HG03060 (cell line): ENCODE measurements around the gene OR6B2.
"Not testable (repeated sequence)": the region's sequence is repeated elsewhere in the genome, so short reads cannot be mapped to it uniquely, and the experiment has no call there.

Experiments used
- ATAC-seq: cut with Tn5 transposase; IDR thresholded peaks from one replicate; pipeline ENCODE4 v1.9.1; 2021; ENCODE audit warnings: low read depth, moderate number of reproducible peaks; ENCODE audit not compliant: unreplicated experiment

Gene OR6B2

DNA sequence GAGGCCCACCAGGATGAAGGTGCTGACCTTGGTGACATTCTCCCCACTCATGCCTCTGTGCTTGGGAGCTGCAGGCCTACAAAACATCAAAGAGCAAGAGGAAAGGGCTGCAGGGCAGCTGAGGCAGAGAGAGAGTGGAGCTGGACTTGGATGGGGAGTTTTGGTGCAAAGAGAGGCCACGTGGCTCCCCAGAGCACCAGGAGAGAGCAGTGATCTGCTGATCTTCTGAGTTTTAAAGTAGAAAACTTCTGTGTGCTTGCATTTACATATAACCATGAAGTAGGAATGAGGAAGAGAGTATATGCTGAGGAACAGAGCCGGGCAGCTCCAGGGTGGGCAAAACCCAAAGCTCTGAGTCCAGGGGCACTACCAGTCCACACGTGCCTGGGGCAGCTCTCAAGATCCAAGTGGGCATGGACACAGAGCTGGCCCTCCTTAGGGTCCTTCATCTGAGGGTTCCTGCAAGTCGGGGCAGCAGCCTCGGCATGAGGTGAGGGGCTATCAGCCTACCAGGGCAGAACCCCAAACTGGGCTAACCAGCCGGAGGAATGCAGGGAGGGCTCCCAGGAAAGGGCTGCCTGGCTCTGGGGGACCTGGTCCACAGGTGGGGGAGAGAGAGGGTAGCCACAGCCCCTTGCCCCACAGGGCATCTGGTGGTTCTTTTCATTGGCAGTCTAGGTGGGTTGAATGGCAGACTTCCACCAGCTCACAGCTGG, at the start of gene OR6B2:
Gene OR6B2 (minus strand): TSS at position 51 of the 716 bp plus-strand sequence. CDS start 0 bp downstream, at position 51.
- no peak for ATAC-seq

DNA sequence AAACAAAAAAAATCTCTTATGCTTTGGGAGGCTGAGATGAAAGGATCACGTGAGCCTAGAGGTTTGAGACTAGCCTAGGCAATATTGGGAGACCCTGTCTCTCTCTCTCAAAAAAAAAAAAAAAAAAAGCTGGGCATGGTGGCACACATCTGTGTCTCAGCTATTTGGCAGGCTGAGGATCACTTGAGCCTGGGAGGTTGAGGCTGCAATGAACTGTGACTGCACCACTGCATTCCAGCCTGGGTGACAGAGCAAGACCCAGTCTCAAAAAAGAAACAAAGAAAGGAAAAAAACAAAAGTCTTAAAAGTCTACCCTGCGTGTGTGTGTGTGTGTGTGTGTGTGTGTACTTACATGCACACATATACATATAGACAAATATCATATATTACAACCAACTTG, 48.4 kb upstream of the OR6B2 start:
- no peak for ATAC-seq

DNA sequence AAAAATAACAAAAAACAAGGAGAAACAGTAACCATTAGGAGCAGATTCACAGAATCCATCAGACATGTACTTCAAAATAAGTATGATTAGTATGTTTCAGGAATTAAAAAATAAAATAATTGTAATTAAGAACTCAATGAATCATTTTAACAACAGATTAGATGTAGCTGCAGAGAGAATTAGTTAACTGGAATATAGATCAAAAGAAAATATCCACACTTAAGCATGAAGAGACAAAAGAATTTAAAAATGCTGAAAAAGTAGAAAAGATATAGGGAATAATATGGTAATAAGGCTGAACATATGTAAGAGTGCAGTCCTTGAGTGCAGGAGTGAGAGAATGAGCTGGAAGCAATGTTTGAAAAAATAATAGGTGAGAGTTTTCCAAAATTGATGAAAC, 47.2 kb upstream of the OR6B2 start:
- no peak for ATAC-seq

DNA sequence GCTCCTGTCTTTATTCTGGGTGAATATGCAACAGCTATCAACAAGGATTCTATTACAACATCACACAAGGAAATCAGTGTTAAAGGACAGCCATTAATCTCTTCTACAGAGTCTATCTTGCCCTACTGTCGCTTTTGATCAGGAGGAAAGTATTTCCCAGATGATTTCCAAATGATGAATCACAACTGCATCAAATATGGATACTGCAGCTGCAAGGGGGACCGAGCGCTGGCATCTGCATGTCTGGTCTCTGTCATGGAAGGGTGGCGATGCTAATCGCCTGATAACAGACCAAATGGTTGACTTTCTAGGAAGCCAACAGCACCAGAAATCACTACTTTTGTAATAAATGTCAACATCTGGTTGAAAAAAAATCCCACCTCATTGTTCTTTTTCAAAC, 44.3 kb upstream of the OR6B2 start:
- no peak for ATAC-seq

DNA sequence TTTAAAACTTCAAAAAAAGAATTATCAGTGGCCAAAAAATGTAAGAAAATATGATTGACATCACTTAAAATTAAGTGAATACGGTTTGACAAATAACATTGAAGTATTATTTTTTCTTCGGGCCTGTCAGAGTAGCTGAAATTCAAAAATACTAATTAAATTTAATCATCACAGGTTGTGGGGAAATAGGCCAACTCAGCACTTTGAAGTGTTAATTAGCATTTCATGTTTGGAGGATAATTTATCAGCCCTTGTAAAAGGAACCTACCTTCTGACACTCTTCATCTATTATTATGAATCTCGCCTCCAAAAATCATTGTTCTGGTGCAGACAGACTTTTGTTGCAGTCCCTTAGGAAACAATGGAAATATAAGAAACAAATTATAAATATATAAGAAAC, 40.7 kb upstream of the OR6B2 start:
- ATAC-seq = no peak

DNA sequence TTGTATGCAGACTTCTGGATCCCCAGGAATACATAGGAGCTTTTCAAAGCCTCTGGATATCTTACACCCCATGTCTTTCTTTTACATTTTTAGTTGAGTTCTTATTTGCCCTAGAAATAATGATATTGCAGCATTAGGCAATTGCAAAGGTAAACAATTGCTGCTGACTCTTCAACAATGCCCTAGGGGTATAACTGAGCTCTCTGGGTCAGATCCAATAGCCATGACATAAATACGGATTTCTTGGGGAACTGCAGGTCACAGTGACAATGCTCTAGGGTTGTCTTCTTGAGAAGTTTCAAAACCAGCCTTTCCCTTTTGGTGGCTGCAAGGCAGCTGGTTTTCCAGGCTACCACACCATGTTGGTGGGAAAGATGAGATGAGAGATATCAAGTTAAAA, 39.6 kb upstream of the OR6B2 start:
- ATAC-seq = no peak

DNA sequence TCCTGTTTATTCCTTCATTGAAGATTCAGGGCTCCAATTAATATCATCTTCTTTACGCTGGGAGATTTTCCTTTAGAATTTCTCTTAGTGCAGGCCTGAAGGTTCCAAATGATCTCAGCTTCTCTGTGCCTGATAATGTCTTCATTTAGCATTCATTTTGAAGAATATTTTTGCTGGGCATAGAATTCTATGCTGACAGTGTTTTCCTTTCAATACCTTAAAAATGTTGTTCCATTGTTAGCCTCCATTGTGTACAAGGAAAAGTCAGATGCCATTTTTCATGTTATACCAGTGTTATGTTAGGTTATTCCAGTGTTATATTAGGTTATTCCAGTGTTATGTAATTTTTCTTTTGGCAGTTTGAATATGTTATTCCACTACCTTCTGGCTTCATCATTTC, 38.0 kb upstream of the OR6B2 start:
- no peak for ATAC-seq

DNA sequence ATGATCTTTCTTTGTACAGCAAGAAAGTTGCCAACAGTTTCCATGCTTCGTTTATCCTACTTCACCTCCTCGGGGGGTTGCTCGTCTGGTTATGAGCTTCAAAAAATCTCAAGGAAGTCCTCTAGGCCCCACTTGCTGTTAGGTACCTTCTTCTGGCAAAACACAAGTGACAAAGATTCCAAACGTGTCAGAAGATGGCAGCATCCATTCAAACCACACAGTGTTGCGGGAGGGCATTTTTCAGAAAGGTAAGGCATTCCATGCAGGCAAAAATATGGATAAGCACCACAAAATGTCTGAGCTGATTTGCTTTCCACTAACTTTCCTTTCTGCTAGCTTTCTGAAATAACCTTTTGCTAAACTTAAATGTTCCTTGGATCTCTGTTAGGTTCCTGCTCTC, 36.3 kb upstream of the OR6B2 start:
- no peak for ATAC-seq

DNA sequence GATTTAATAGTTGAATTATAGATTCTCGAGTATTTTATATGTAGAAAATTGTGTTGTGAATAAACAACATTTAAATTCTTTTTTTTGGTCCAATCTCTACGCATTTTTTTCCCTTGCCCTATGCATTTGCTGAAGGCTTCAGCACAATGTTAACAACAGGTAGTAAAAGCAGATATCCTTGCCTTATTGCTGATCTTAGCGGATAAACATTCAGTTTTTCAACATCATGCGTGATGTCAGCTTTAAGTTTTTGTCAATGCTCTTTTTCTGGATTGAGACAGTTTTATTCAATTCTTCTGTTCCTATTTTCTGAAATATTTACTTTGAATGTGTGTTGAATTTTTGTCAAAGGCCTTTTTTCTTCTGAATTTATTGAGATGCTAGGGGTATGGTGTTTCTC, 34.7 kb upstream of the OR6B2 start:
- ATAC-seq = no peak

DNA sequence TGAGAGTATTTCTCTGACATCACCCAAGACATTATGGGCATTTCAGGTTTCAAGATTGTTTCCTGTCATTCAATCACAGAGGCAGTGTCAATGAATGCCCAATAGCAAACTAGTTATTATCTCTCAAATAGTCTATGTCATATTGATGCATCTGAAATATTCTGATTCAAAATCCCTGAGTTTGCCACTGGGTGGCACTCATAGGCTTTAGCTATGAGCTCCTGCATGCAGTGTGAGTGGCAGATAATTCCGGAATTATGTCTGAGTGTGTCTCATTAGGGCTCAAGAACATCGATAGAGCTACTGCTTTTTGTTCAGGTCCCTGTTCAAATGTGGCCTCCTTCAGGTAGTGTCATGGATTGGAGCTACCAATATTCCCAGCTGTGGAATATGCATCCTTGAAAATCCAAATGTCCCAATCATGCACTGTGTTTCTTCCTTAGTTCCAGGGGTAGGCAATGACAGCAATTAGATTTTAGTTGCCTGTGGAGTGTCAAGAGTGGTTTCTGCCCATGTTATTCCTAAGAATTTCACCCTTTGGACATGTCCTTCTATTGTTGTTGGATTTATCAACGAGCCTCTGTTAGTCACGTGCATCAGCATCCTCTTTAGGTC, 30.9 kb upstream of the OR6B2 start:
- no peak for ATAC-seq

DNA sequence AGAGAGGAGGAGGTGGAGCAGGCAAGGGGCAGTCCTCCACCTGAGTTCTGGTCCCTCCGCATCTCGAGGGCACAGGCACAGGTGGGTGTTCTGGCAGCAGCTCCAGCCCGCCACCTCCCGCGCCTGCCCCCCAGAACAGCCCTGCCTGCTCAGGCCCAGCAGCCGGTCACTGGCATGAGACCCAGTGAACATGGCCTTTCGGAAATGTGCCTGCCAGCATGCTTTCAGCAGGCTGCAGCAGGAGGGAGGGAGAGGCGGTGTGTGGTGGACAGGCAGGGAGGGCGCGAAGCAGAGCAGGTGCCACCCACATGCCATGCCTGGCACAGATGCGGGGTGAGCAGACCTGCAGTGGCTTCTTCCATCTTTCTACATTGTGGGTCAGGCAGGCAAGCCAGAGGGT, 26.4 kb upstream of the OR6B2 start:
- ATAC-seq = no peak

DNA sequence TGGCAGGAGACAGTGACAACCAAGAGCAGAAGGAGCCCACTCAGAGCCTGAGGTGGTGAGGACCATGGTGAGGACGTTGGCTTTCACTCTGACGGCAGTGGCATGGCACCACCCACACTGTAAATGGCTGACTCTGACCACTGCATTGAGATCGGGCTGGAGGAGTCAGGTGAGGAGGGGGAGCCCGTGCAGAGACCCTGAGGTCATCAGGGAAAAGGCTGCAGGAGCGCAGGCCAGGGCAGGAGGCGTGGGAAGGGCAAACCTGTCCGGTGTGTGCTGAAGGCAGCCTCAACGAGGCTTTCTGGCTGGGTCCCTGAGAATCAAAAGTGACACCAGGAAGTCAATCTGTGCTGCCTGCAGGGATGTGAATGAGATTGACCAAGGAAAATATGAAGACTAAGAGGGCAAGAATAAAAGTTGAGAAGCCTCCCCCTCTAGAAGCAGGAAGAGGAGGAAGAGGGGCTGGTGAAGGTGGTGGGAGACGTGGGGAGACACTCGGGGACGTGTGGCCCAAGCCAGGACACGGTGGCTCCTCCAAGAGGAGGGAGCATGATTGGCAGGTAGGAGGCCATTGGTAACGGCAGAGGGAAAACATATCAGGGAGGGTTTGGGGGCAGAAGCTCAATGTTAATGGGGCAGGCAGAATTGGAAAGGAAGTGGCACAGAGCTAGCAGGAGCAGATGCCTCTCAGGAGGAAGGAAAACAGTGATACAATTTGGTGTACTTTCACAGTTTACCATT, 25.1 kb upstream of the OR6B2 start:
- ATAC-seq = no peak

DNA sequence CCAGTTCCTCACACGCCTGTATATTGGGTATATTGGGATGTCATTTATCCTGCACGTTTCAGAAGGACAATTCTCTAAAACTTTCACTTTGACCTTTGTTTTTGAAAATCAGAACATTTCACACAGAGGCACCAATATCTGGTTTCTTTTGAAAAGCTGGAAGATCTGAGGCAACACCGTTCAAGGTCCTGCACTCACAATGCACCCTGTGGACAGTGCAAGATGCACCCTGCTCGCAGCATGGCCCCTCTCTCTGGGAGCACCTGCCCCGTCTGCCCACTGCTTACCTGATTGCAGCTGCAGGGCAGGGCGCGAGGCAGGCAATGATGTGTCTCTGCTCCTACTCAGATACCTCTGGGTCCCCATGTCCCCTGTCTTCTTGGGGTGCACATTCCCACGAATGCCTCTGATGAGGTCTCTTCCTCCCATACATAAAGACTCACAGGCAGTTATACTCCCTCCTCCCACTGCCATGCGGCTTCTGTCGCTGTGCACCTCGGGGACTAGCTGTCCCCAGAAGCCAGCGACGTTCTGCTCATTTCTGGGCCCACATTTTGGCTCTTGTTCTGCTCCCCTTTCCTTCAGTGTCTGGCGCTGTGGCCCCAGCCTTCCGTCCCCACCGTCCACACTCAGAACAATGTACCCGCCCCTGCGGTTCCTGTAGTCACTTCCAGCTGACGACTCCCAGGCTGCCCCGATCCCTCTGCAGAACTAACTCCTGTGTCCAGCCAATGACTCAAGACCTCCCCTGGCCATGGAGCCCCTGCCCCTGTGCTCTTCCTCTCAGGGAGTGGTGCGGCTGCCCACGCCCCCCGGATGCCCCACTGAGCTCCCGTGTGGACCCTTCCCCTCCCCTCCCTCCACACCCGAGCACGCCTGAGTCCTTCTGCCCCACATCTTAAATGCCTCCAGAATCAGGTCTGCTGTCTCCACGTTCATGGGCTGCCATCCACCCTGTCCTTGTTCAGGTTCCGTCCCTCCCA, 23.2 kb upstream of the OR6B2 start, which contains the start of gene OR6B3:
Gene OR6B3 (minus strand): TSS at position 349 of the 983 bp plus-strand sequence.
- no peak for ATAC-seq

DNA sequence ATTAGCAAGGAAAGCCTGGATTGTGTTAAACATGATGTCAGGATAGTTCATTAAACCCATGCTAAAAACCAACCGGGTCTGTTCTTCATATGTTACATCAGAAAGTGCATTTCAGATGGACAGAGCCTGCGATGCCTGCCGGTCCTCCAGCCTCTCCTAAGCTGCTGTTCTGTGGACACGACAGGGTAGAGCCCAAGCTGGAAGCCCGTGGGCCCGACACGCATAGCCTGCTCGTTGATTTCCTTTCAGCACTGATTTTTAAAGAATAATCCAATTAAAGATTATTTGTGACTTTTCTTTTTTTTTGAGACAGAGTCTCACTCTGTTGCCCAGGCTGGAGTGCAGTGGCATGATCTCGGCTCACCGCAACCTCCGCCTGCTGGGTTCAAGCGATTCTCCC, 22.3 kb upstream of the OR6B2 start:
- no peak for ATAC-seq

DNA sequence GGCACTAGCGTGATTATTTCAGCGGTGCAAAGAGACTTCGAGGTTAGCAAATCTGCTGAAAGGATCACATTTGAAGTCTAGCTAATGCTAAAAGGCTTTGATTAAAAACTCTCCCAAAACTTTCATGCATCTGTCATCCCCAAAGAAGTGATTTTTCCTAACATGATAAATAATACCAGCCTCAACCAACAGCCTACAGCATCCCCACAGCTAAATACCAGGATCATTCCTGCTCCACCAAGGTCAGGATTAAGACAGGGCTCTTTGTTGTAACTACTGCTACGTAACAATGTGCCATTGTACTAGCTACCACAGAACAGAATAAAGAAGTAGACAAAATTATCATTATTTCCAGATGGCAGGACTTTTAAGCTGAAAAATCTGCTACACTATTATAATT, 21.5 kb upstream of the OR6B2 start:
- no peak for ATAC-seq

DNA sequence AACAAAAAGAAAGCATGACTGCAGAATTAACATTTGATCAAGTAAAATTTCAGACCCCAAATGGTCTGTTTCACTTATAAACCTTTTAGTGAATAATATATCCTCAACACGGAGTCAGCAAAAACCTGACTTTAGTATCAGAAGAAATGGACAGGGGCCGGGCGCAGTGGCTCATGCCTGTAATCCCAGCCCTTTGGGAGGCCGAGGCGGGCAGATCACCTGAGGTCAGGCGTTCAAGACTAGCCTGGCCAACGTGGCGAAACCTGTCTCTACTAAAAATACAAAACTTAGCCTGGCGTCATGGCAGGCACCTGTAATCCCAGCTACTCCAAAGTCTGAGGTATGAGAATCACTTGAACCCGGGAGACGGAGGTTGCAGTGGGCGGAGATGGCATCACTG, 20.0 kb upstream of the OR6B2 start:
- ATAC-seq = no peak

DNA sequence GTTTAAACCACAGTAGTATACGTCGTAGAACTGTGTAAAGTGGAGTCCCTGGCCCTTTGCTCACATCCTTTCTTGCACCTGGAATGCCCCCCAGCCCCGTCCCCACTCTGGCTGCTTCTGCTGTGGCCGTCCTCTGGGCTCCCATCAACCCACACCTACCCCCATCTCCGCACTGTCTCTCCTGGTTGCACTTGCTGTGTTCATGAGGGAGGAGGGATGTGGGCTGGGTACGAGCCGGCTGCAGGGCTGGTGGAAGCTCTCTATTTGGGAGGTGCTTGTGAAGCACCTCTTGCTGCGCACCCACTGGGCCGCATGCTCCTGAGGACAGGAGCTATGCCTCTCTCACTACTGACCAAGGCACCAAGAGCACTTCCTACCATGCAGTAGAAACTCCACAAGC, 18.0 kb upstream of the OR6B2 start:
- no peak for ATAC-seq

DNA sequence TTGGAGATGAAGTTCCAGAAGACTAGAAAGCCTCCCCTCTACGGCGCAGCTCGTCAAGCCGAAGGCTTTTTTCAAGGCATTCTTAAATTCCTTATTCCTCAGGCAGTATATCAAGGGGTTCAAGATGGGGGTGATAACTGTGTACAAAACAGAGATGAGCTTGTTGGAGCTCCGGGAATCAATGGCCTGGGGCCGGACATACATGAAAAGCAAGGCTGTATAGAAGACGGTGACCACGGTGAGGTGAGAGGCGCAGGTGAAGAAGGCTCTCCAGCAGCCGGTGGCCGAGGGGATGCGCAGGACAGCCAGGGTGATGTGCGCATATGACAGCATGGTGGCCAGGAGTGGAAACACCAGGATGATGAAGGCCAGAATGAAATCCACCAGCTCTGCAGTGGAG, 14.9 kb upstream of the OR6B2 start:
- no peak for ATAC-seq

DNA sequence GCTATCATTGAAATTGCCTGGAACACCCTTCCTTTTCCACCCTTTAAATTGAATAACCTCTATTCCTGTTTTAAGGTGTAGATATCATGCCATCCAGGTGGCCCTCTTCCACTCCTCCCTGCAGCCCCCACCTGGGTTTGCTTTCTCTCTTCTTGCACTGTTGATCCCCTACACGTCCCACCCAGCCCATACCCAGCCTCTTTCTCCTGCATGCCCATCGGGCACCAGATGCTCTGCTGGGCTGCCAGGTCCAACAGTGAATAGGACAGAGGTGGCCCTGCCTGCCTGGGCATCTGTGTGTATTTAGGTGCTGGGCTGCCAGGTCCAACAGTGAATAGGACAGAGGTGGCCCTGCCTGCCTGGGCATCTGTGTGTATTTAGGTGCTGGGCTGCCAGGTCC, 13.9 kb upstream of the OR6B2 start:
- ATAC-seq = not testable (repeated sequence)

DNA sequence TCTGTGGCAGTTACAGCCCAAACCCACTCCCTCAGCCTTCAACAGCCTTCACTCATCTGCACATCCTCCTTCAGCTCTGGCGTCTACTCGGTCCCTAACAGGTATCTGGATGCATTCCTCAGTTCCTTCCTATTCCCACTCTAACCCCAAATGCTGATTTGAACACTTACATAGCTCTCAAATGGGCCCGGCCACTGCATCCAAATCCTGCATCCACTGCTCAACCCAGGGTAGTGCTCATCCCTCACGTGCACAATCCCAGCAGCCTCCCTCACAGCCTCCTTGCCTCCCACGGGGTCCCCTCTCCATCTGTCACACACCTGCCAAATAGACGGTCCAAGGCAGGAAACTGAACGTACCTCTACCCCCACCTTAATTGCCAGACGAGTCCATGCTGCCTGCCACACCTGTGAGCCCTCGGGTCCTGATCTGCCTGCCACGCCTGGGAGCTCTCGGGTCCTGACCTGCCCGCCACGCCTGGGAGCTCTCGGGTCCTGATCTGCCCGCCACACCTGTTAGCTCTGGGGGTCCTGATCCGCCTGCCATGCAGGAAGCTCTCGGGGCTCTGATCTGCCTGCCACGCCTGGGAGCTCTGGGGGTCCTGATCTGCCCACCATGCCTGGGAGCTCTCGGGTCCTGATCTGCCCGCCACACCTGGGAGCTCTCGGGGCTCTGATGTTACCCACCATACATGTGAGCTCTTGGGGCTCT, 13.2 kb upstream of the OR6B2 start:
- no peak for ATAC-seq
